Astrocyte (in vitro differentiated cells and primary cell): ENCODE results near the gene ST6GALNAC3. TPM values are rescaled to one million over a fixed set of nuclear protein-coding genes. Genes with fewer than 3 reads are reported as not detected.
A peak's percentile ranks its signal among the peaks of the same experiment; 100 is the strongest.

Experiments
- DNase-seq: peaks from one replicate; pipeline ENCODE4 v3.0.0-alpha.2; 2010; ENCODE audit warnings: low read depth
- FAIRE-seq: peaks from 2 replicates; lab custom pipeline; 2011; peaks lifted over from hg19 to GRCh38; lab: Jason Lieb, UNC
- H2AFZ ChIP-seq: 2 replicates; pipeline ENCODE4 v1.6.0; 2012; ENCODE audit warnings: low read depth, low read length, inconsistent platforms
- H3K27ac ChIP-seq: 2 replicates; pipeline ENCODE4 v1.5.1; 2011; ENCODE audit warnings: low read depth, low read length, inconsistent platforms
- H3K27me3 ChIP-seq: 2 replicates; pipeline ENCODE4 v1.6.0; 2011; ENCODE audit warnings: low read length, inconsistent platforms; ENCODE audit not compliant: insufficient read depth
- H3K36me3 ChIP-seq: 2 replicates; pipeline ENCODE4 v1.5.1; 2011; ENCODE audit warnings: low read length, inconsistent platforms; ENCODE audit not compliant: insufficient read depth
- H3K4me1 ChIP-seq: 2 replicates; pipeline ENCODE4 v1.5.1; 2011; ENCODE audit warnings: low read length, inconsistent platforms; ENCODE audit not compliant: insufficient read depth
- H3K4me2 ChIP-seq: 2 replicates; pipeline ENCODE4 v1.6.0; 2012; ENCODE audit warnings: low read length, inconsistent platforms
- H3K4me3 ChIP-seq: 2 replicates; pipeline ENCODE4 v1.5.1; 2011; ENCODE audit warnings: low read depth, mild to moderate bottlenecking, low read length, inconsistent platforms; ENCODE audit not compliant: insufficient read depth
- H3K79me2 ChIP-seq: 2 replicates; pipeline ENCODE4 v1.6.0; 2012; ENCODE audit warnings: mild to moderate bottlenecking, low read length, inconsistent platforms; ENCODE audit not compliant: insufficient read depth
- H3K9ac ChIP-seq: 2 replicates; pipeline ENCODE4 v1.6.0; 2012; ENCODE audit warnings: mild to moderate bottlenecking, low read length, inconsistent platforms
- H3K9me3 ChIP-seq: 2 replicates; pipeline ENCODE4 v1.5.1; 2012; ENCODE audit warnings: low read depth, mild to moderate bottlenecking, low read length, inconsistent platforms; ENCODE audit not compliant: insufficient read depth
- H4K20me1 ChIP-seq: 2 replicates; pipeline ENCODE4 v1.6.0; 2012; ENCODE audit warnings: low read length, inconsistent platforms; ENCODE audit not compliant: insufficient read depth
- H3K27ac Mint-ChIP-seq: one replicate; pipeline ENCODE4 v1.8.0; 2021; ENCODE audit warnings: mild to moderate bottlenecking, mixed read lengths; ENCODE audit not compliant: unreplicated experiment
- H3K27me3 Mint-ChIP-seq: one replicate; pipeline ENCODE4 v1.8.0; 2021; ENCODE audit warnings: low read depth, mixed read lengths; ENCODE audit not compliant: unreplicated experiment
- H3K36me3 Mint-ChIP-seq: one replicate; pipeline ENCODE4 v1.8.0; 2021; ENCODE audit warnings: low read depth, mixed read lengths; ENCODE audit not compliant: unreplicated experiment
- H3K4me1 Mint-ChIP-seq: one replicate; pipeline ENCODE4 v1.8.0; 2021; ENCODE audit warnings: low read depth, mixed read lengths; ENCODE audit not compliant: unreplicated experiment
- H3K4me3 Mint-ChIP-seq: one replicate; pipeline ENCODE4 v1.8.0; 2021; ENCODE audit warnings: mild to moderate bottlenecking, moderate library complexity, mixed read lengths; ENCODE audit not compliant: unreplicated experiment
- H3K9me3 Mint-ChIP-seq: one replicate; pipeline ENCODE4 v1.8.0; 2021; ENCODE audit warnings: mild to moderate bottlenecking, mixed read lengths; ENCODE audit not compliant: unreplicated experiment
- EZH2 ChIP-seq: IDR thresholded peaks from 2 replicates; pipeline ENCODE4 v1.6.1; 2012; ENCODE audit warnings: mild to moderate bottlenecking, low read length, inconsistent platforms; ENCODE audit not compliant: insufficient read depth
- total RNA-seq: library from RNA; stranded (reverse); gene quantifications from 2 replicates; pipeline ENCODE4 v1.2.1, GENCODE V29; 2021
- TF ChIP-seq, protein P1 (sequence below): IDR thresholded peaks from 2 replicates; pipeline ENCODE4 v1.5.1; 2011; ENCODE audit warnings: low read depth, mild to moderate bottlenecking, inconsistent platforms, low read length, moderate library complexity; ENCODE audit not compliant: insufficient read depth

The ST6GALNAC3 gene
- total RNA-seq, 1 donor from 2014 or later = 3.2 TPM

DNA sequence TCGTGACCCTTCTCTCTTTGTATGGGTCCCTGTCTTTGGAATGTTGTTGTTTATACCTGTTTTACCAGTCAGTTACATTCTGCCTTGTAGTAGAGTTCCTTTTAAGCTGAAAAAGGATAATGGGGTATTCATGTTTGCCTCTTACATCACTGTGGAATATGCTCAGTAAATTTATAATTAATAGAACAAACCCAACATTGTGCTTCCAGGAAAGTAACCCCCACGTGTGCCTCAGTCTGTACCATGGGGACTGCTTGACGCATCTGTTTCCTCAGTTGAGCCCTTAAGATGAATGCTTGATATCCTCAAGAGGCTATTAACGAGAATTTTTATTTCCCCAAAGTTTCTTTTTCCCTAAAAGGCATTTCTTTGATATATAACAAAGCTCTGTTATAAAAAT, 73.4 kb downstream of the ST6GALNAC3 start:
- H3K4me3 ChIP-seq = no peak overlapping the region
- TF ChIP-seq EZH2 = no peak
- TF ChIP-seq, protein P1, sequence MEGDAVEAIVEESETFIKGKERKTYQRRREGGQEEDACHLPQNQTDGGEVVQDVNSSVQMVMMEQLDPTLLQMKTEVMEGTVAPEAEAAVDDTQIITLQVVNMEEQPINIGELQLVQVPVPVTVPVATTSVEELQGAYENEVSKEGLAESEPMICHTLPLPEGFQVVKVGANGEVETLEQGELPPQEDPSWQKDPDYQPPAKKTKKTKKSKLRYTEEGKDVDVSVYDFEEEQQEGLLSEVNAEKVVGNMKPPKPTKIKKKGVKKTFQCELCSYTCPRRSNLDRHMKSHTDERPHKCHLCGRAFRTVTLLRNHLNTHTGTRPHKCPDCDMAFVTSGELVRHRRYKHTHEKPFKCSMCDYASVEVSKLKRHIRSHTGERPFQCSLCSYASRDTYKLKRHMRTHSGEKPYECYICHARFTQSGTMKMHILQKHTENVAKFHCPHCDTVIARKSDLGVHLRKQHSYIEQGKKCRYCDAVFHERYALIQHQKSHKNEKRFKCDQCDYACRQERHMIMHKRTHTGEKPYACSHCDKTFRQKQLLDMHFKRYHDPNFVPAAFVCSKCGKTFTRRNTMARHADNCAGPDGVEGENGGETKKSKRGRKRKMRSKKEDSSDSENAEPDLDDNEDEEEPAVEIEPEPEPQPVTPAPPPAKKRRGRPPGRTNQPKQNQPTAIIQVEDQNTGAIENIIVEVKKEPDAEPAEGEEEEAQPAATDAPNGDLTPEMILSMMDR = no peak
- H3K27me3 Mint-ChIP-seq = peaks cover 7% of the 10 kb centered on the region
- no peak overlapping the region for H3K9ac ChIP-seq
- H4K20me1 ChIP-seq = no peaks in the 10 kb centered on the region
- no peak for FAIRE-seq
- H3K36me3 ChIP-seq = no peaks in the 10 kb centered on the region
- H3K9me3 Mint-ChIP-seq = peaks cover 4% of the 10 kb centered on the region
- peaks cover 6% of the 10 kb centered on the region for H3K4me1 Mint-ChIP-seq
- no peaks in the 10 kb centered on the region for H3K4me1 ChIP-seq
- no peak overlapping the region for H3K27ac Mint-ChIP-seq
- no peak for DNase-seq
- H3K9me3 ChIP-seq = no peaks in the 10 kb centered on the region
- H3K27ac ChIP-seq = no peak overlapping the region
- peaks cover 2% of the 10 kb centered on the region for H3K27me3 ChIP-seq
- no peaks in the 10 kb centered on the region for H3K79me2 ChIP-seq
- H3K36me3 Mint-ChIP-seq = no peaks in the 10 kb centered on the region
- no peak overlapping the region for H3K4me3 Mint-ChIP-seq
- H2AFZ ChIP-seq = no peak overlapping the region
- H3K4me2 ChIP-seq = no peak overlapping the region

DNA sequence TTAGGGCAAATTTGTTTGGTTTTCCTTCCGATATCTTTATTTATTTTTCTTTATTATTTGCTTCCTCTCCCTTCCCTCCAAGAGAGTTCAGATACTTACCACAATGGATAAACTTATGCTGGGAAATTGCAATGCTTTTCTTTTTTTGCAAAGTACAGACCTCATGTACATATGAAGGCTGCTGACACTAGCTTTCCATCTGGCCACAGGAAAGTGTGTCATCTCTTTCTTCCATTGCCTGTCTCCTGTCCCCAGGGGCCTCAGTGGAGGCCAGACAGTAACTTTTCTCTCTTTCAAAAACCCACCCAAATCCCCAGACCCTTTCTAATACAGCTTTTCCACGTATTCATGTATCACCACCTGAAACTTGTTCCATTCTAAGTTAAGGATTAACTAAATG, 73.9 kb downstream of the ST6GALNAC3 start:
- Mint-ChIP-seq H3K27ac (no peak overlapping the region), H3K36me3 (no peaks in the 10 kb centered on the region), H3K27me3 (peaks cover 7% of the 10 kb centered on the region), H3K9me3 (peaks cover 4% of the 10 kb centered on the region), H3K4me3 (no peak overlapping the region), H3K4me1 (peaks cover 6% of the 10 kb centered on the region)
- H3K79me2 ChIP-seq = no peaks in the 10 kb centered on the region
- FAIRE-seq = no peak
- no peaks in the 10 kb centered on the region for H4K20me1 ChIP-seq
- no peak overlapping the region for H2AFZ ChIP-seq
- TF ChIP-seq EZH2 = no peak
- TF ChIP-seq, protein P1 = no peak
- H3K27ac ChIP-seq = no peak overlapping the region
- H3K27me3 ChIP-seq = peaks cover 2% of the 10 kb centered on the region
- no peaks in the 10 kb centered on the region for H3K36me3 ChIP-seq
- H3K4me1 ChIP-seq = no peaks in the 10 kb centered on the region
- no peak overlapping the region for H3K4me3 ChIP-seq
- no peak overlapping the region for H3K4me2 ChIP-seq
- no peaks in the 10 kb centered on the region for H3K9me3 ChIP-seq
- H3K9ac ChIP-seq = no peak overlapping the region
- no peak for DNase-seq

DNA sequence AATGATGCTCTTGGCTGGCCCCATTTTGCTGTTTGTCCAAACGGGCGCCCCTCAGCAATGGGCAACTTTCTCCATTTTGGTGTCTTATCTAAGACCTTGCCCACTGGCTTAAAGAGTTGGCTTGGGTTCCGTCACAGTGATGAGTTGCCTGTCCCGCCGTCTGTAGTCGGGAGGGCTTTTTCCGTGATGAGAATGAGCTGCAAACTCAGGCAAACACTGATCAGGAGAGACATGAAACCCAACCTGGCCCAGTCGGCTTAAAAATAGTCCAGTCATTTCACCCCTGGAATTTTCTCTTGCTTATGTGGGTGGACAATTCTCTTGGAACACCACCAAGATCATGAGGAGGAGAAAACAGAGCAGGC, 79.3 kb downstream of the ST6GALNAC3 start:
- no peak for TF ChIP-seq EZH2
- TF ChIP-seq, protein P1 = no peak
- Mint-ChIP-seq H3K36me3 (no peaks in the 10 kb centered on the region), H3K27me3 (peaks cover 3% of the 10 kb centered on the region), H3K4me1 (peaks cover 9% of the 10 kb centered on the region), H3K9me3 (no peaks in the 10 kb centered on the region), H3K27ac (peak overlapping the region; percentile 41), H3K4me3 (no peak overlapping the region)
- Histone ChIP-seq H3K4me1 (no peaks in the 10 kb centered on the region), H3K27me3 (no peaks in the 10 kb centered on the region), H3K9me3 (no peaks in the 10 kb centered on the region), H4K20me1 (no peaks in the 10 kb centered on the region), H3K4me3 (no peak overlapping the region), H3K36me3 (no peaks in the 10 kb centered on the region), H3K27ac (no peak overlapping the region), H3K9ac (no peak overlapping the region), H3K79me2 (no peaks in the 10 kb centered on the region), H2AFZ (no peak overlapping the region), H3K4me2 (peak overlapping the region; percentile 89)
- FAIRE-seq = no peak
- DNase-seq = no peak
